Fibroblast of skin of left quadriceps (primary cell): ENCODE measurements around the gene COMT.

Experiments
- DNase-seq, 2 experiments: peaks; one replicate each; pipeline ENCODE4 v3.0.0-alpha.2; 2013; ENCODE audit warnings: low read depth in 2 of 2

COMT gene

GRCh38 chr22:19957445-19957844 lies 15.9 kb downstream of the COMT start:
- DNase-seq, result no peak

DNA sequence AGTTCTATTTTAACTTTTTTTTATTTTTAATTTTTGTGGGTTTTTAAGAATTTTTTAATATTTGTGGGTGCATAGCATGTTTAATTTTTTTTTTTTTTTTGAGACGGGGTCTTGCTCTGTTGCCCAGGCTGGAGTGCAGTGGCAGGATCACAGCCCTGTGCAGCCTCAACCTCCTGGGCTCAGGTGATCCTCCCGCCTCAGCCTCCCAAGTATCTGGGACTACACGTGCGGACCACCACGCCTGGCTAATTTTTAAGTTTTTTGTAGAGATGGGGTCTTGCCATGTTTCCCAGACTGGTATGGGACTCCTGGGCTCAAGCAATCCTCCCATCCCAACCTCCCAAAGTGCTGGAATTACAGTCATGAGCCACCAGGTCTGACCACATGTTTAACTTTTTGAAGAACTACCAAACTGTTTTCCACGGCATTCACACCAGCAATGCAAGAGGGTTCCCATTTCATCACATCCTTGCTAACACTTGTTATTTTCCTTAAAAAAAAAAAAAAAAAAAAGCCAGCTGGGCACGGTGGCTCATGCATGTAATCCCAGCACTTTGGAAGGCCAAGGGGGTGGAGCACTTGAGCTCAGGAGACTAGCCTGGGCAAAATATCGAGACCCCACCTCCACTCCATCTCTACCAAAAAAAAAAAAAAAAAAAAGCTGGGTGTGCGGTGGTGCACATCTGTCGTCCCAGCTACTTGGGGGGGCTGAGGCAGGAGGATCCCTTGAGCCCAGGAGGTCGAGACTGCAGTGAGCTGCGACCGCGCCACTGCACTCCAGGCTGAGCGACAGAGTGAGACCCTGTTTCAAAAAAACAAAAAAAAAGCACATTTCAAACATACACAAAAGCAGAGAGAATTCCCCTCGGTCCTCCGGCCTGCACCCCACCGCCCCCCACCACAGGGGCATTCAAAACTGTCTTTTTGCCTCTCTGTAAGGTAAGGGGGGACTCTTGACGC lies 16.8 kb downstream of the COMT start:
- DNase-seq, result no peak

- no peak for DNase-seq
These were observed 17.5 kb downstream of the COMT start for GRCh38 chr22:19959043-19959586.

DNA sequence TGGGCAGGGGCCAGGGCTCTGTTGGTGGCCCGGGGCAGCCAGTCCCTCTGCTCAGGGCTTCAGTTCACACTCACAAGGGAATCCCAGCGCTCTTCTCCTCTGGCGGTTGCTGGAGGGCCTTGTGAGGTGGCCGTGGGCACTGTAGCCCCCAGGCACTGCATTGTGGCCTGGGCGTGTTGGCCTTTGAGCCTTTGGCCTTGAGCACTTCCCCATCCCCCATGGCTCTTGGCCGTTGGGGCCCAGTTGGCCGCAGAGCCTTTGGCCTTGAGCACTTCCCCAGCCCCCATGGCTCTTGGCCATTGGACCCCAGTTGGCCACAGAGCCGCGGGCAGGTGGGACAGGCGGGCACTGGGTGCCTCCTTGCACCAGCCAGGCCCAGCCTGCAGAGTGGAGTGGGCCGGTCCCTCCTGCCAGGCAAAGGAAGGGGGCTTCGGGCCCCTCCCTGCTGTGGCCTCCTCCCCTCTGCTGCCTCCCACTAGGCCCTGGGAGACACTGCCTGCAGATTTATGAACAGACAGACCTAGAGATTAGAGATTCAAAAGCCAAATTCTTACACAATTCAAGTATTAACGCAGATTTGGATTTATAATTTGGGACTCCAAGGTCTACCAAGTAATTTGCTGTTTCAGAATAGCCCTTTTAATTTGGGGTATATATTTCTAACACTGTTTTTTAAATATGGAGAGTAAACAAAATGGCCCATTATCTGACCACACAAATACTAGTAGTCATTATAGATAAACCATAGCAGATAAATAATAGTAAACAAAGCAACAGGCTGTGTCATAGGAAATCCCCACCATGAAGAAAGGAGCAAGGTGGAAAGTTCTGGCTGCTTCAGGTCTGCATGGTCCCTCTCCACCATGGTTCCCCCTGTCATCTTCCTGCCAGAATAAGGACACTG lies 18.3 kb downstream of the COMT start:
- no peak for DNase-seq

- no peak for DNase-seq
These were observed 19.1 kb downstream of the COMT start for GRCh38 chr22:19960491-19961200.

GRCh38 chr22:19961201-19961580 lies 19.6 kb downstream of the COMT start:
- no peak for DNase-seq

GRCh38 chr22:19961868-19962245 lies 20.3 kb downstream of the COMT start:
- DNase-seq, result no peak

DNA sequence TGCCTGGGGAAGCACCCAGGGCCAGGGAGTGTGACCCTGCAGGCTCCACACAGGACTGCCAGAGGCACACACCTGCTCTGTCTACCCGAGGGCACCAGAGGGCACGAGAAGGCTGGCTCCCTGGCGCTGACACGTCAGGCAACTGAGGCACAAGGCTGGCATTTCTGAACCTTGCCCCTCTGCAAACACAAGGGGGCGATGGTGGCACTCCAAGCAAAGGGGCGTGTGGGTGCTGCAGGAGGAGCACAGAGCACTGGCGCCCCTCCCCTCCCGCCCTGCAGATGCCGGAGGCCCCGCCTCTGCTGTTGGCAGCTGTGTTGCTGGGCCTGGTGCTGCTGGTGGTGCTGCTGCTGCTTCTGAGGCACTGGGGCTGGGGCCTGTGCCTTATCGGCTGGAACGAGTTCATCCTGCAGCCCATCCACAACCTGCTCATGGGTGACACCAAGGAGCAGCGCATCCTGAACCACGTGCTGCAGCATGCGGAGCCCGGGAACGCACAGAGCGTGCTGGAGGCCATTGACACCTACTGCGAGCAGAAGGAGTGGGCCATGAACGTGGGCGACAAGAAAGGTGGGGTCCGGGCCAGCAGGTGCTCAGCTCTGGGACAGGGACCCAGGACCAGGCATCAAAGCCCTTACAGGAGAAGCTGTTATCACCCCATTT lies 20.8 kb downstream of the COMT start:
- DNase-seq, result peak in 1 of 2 experiments; percentile 35

DNA sequence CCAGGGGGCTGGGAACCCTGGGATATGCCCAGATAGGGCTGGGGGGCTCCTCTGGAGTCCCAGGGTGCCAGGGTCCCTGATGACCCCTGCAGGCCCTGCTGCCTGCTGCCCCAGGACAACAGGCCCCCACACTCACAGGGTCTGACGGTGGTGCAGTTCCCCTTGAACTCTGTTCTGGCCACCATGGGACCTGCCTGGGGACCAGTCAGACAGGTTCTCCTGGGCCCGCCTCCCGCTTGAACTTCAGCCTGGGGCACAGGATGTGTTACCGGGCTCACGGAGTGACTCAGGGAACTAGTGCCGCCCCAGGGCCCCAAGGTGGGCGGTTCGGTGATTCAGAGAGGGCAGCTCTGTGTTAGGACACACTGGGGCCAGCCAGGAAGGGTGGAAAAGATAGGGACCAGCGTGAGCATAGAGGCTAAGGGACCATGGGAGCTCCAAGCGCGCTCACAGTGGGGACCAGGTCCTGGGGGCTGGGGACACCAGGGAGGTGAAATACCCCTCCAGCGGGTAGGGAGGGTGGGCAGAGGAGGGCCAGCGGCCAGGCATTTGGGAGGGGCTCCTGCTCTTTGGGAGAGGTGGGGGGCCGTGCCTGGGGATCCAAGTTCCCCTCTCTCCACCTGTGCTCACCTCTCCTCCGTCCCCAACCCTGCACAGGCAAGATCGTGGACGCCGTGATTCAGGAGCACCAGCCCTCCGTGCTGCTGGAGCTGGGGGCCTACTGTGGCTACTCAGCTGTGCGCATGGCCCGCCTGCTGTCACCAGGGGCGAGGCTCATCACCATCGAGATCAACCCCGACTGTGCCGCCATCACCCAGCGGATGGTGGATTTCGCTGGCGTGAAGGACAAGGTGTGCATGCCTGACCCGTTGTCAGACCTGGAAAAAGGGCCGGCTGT lies 21.6 kb downstream of the COMT start:
- no peak for DNase-seq

- no peak for DNase-seq
These were observed 22.5 kb downstream of the COMT start for GRCh38 chr22:19963863-19964642.

DNA sequence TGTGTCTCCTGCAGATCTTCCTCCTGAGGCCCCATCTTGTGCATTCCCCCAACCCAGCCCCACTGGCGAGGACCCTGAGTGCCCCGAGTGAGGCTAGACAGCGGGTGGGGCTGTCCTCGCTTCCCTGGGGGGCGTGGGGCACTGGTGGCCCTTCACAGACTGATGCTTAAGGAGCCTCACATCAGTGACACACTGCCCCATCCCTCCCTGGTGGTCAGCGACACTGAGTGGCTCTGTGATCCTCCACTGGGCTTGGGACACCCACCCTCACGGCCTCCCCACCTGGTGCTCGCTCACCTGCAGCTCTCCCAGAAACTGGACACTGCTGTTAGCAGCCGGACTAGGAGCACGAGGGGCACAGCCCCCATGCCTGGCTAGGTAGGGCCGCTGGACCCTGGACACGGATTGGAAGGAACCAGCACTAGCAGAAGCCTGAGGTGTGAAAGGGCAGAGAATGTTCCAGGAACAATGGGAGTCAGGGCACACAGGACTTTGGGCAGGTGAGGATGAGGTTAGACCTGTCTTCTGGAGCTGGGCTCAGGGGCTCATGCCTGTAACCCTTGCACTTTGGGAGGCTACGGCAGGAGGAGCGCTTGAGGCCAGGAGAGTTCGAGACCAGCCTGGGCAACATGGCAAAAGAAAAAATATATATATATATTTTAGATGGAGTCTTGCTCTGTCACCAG lies 23.3 kb downstream of the COMT start:
- no peak for DNase-seq

- no peak for DNase-seq
These were observed 24.5 kb downstream of the COMT start for GRCh38 chr22:19965771-19966709.

DNA sequence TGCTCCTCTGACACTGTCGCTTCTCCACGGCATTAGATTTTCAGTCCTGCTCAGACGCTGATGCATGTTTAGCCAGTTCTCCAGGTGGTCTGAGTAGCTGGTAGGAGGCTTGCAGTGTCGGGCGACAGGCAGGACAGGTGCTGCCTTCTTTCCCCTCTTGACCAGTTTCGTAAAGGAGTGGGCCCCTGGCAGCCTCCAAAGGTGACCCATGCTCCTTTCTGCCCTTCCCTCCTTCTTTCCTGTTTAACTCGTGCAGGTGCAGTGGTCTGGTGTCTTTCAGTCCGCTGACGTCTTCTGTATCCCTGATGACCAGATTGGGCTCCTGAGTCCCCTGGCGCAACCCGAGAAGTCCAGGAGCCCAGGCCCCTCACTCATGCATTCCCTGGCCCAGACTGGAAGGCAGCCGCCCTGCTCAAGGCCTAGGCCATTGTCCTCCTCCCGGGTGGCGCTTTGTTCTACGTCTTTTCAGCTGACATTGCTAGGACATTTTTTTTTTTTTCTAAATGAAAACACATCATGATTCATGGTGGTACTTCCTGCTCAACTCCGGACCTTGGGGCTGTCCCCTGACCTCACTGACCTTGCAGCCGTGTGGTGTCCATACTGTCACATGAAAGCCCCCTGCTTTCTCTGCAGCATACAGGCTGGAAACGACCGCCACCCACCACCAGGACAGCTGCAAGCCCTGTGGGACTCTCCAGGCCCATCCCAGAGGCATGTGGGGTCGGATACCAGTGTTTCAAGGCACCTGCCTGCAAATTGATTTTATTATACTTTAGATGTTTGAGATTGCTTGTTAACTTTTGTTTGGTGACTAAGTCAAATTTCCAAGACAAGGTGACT lies 25.6 kb downstream of the COMT start:
- DNase-seq, result no peak

GRCh38 chr22:19967850-19968449 lies 26.4 kb downstream of the COMT start:
- no peak for DNase-seq

GRCh38 chr22:19968450-19968891 lies 26.9 kb downstream of the COMT start:
- DNase-seq, result no peak
